Mucosa of rectum (tissue), 2 donors: ENCODE data around the gene BMPR1B.

Experiments
- H3K27ac ChIP-seq, 2 donors: one replicate each; pipeline ENCODE4 v1.7.0; 2013; ENCODE audit warnings: inconsistent platforms in 2 of 2, low read depth in 2 of 2, low read length in 2 of 2
- H3K27me3 ChIP-seq, 2 donors: one replicate each; pipeline ENCODE4 v1.7.0; 2013; ENCODE audit warnings: low read length in 2 of 2; ENCODE audit not compliant: control insufficient read depth in 2 of 2, insufficient read depth in 2 of 2
- H3K36me3 ChIP-seq, 2 donors: one replicate each; pipeline ENCODE4 v1.7.0; 2013; ENCODE audit warnings: low read length in 2 of 2; ENCODE audit not compliant: control insufficient read depth in 2 of 2, insufficient read depth in 2 of 2
- H3K4me1 ChIP-seq, 2 donors: one replicate each; pipeline ENCODE4 v1.7.0; 2013; ENCODE audit warnings: low read length in 2 of 2, mild to moderate bottlenecking in 1 of 2; ENCODE audit not compliant: control insufficient read depth in 2 of 2, insufficient read depth in 2 of 2
- H3K4me3 ChIP-seq, 2 donors: one replicate each; pipeline ENCODE4 v1.7.0; 2013; ENCODE audit warnings: low read length in 2 of 2
- H3K9ac ChIP-seq, 2 donors: one replicate each; pipeline ENCODE4 v1.7.0; 2013; ENCODE audit warnings: low read length in 2 of 2, low read depth in 1 of 2, mild to moderate bottlenecking in 1 of 2
- H3K9me3 ChIP-seq, 2 donors: one replicate each; pipeline ENCODE4 v1.7.0; 2013; ENCODE audit warnings: low read length in 2 of 2; ENCODE audit not compliant: control insufficient read depth in 2 of 2
- donor health status: healthy.
- donor health status: Normal muscosa, but diverticular disease.

The BMPR1B gene

DNA sequence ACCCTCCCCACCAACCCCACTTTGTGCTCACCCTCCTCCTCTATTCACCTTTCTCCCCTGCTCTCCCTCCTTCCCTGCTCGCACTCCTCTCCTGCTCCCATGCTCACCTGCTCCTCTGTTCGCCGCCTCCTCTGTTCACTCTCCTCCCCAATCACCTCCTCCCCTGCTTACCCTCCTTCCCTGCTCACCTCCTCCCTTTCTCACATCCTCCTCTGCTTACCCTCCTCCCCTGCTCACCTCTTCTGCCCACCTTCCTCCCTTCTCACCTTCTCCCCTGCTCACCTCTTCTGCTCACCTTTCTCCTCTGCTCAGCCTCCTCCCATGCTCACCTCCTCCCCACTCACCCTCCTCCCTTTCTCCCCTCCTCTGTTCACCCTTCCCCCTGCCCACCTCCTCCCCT lies 433.8 kb downstream of the BMPR1B start:
- H3K4me1 ChIP-seq = no peaks in the 10 kb centered on the region
- H3K27me3 ChIP-seq = no peaks in the 10 kb centered on the region
- H3K36me3 ChIP-seq = no peaks in the 10 kb centered on the region
- H3K9me3 ChIP-seq = no peaks in the 10 kb centered on the region
- H3K9ac ChIP-seq = no peak overlapping the region
- no peak overlapping the region for H3K4me3 ChIP-seq
- no peak overlapping the region for H3K27ac ChIP-seq

DNA sequence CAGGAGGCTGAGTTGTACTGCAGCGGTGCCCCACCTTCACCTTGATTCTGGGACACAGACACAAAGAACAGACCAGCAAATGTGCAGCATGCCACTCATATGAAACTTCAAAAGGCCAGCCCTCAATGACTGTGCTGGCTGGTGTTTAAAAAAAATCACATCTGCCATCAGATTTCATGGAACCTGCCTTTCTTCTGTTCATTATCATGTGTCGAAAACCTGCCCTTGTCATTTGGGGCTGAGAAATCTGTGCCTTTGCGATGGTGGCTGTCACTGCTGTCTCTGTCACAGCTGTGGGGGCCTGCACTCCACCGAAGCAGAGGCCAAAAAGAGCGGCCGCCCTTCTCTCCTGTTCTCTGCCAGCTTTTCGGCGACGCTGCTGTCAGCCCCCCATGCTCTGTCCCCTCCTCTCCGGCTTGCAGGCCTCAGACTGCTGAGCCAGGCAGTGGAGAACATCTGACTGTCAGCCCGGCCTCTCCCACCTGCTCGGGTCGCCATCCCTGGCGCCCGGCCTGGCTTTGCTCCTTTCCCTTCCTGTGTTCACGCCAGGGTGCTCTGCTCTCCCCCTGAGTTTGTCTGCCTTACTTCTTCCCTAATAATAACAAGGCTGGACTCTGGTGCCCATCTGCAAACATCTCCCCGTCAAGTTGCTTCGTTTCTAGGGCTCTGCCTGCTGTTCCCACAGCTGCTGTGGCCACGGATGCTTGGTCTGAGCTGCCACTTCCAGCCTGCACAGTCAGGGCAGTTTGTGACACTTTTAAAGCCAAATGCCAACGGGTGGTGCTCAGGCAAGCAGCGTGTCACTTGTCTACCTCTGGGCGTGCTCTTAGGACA lies 435.9 kb downstream of the BMPR1B start:
- Histone ChIP-seq H3K9me3 (no peaks in the 10 kb centered on the region), H3K27me3 (no peaks in the 10 kb centered on the region), H3K4me3 (no peak overlapping the region), H3K36me3 (no peaks in the 10 kb centered on the region), H3K27ac (no peak overlapping the region), H3K9ac (no peak overlapping the region), H3K4me1 (no peaks in the 10 kb centered on the region)

DNA sequence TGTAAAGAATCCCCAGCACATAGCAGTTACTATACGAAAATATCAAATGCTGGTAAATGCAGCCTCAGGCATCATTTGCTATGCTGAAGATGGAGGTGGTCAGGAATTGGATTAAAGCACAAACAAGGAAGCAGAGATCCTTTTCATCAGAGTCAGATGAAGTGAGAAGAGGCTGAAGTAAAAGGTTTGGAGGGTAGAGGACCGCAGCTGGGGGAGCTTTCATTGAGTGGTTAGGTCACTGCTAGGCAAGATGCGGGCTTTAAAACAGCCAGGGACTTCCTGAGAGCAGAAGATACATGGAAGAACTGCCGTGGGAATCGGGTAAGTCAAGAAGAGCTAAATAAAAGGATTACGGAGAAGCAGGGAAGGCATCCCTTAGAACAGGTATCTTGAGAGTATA lies 439.6 kb downstream of the BMPR1B start:
- no peak overlapping the region for H3K27ac ChIP-seq
- no peaks in the 10 kb centered on the region for H3K36me3 ChIP-seq
- no peaks in the 10 kb centered on the region for H3K27me3 ChIP-seq

DNA sequence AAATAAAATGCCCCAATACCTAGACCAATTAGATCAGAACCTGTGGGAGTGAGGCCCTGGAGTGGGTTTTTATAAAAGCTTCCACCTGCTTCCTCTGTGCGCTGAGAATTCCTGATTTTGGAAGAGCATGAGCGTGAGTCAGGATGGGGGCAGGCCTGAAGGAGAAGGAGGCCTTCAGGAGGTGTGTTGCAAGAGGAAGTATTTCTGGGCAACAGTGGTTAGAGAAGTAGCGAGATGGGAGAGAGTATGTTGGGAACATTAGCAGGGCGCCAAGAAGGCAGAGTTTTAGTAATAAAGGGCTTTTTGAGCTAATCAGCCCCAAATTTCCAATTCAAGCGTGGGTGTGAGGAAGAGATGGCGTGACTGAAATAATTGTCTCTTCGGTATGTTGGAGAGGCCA lies 441.2 kb downstream of the BMPR1B start:
- H3K4me1 ChIP-seq = no peaks in the 10 kb centered on the region
- H3K9ac ChIP-seq = no peak overlapping the region
- H3K36me3 ChIP-seq = no peaks in the 10 kb centered on the region
- no peaks in the 10 kb centered on the region for H3K27me3 ChIP-seq
- H3K9me3 ChIP-seq = no peaks in the 10 kb centered on the region
- no peak overlapping the region for H3K27ac ChIP-seq
- H3K4me3 ChIP-seq = no peak overlapping the region

More for the DNA sequence above, 439.6 kb downstream of the BMPR1B start:
- no peaks in the 10 kb centered on the region for H3K9me3 ChIP-seq
- H3K9ac ChIP-seq = no peak overlapping the region
- H3K4me1 ChIP-seq = no peaks in the 10 kb centered on the region
- H3K4me3 ChIP-seq = no peak overlapping the region

DNA sequence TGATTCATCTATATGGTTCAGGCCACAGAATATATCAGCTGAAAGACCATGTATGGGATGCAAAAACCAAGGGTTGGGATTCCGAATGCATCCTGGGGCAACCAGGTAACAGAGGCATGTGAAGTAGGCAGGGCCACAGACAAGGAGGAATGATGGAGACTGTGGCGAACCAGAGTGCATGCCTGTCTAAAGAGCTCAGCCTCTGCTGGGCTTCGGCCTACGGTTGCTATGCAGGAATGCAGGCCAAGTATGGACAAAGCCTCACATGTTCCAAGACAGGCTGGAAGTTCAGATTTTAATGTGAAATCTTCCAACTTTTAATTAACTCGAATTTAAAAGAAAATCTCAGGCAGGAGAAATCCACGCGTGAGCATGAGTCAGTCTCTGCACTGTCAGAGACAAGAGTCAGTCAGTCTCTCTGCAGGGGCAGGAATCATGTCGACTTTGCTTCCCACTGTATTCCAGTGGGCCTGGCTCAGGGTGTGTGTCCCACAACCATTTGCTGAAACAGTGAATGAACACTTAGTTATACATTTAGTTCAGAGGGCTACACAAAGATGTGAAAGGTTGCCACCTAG lies 446.6 kb downstream of the BMPR1B start:
- Histone ChIP-seq H3K4me1 (no peaks in the 10 kb centered on the region), H3K27ac (no peak overlapping the region), H3K9me3 (no peaks in the 10 kb centered on the region), H3K27me3 (no peaks in the 10 kb centered on the region), H3K4me3 (no peak overlapping the region), H3K36me3 (no peaks in the 10 kb centered on the region), H3K9ac (no peak overlapping the region)

DNA sequence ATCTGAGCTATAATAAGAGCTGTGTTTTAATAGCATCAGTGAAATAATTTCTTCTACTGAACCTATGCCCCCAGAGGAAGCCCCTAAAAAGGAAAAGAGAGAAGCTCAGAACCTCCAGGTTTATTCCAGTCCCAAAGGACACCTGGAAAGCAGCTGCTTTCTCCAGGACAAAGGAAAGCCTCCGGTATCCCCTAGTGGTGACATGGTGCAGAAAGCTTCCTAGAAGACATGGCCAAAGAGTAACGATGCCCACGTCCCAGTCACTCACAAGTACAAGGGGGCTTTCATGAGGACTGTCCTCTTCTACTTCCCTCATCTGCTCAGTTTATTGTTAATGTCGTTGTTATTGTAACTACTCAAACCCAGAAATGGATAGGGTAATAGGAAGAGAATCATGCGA lies 447.1 kb downstream of the BMPR1B start:
- no peaks in the 10 kb centered on the region for H3K9me3 ChIP-seq
- H3K9ac ChIP-seq = no peak overlapping the region
- no peak overlapping the region for H3K4me3 ChIP-seq
- H3K36me3 ChIP-seq = no peaks in the 10 kb centered on the region
- no peak overlapping the region for H3K27ac ChIP-seq
- no peaks in the 10 kb centered on the region for H3K27me3 ChIP-seq
- no peaks in the 10 kb centered on the region for H3K4me1 ChIP-seq
